Activated CD4-positive, alpha-beta T cell treated with anti-CD3 and anti-CD28 coated beads for 24 hours (primary cell): ENCODE results near the gene TAF11L10.
"Not testable (repeated sequence)": the region's sequence is repeated elsewhere in the genome, so short reads cannot be mapped to it uniquely, and the experiment has no call there.

Experiments used
- DNase-seq, 2 donors: peaks; one replicate each; pipeline ENCODE4 v3.0.0-alpha.2; 2020; ENCODE audit warnings: low read depth in 2 of 2

TAF11L10 gene

GRCh38 chr5:17597728-17598127 is at the start of gene TAF11L10:
TSS of gene TAF11L10 (minus strand) at chr5:17597828.
- DNase-seq: not testable (repeated sequence)

DNA sequence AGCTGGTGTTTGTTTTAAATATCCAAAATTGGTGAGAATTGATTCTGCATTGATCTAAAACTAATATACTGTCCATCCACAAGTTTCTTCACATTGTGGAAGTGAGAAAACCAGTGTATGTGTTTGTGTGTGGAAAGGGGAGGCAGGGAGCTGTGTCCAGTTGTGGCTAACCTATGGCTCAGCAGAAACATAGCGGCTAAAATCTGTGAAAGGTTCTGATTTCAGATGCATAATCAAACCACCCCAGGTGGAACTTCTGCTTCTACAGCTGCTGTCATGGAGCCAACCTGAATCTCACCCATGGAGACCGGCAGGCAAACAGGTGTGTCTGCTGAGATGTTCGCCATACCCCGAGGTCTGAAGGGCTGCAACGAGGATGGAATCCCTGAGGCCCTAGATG is 36.5 kb upstream of the TAF11L10 start, which contains the start of gene TAF11L14:
Gene TAF11L14, plus strand, starts transcription at position 301 of the 400 bp plus-strand sequence.
- DNase-seq: no peak

GRCh38 chr5:17631788-17632187 is 34.2 kb upstream of the TAF11L10 start, which contains the start of gene TAF11L13:
TSS of gene TAF11L13 (plus strand) at chr5:17632088.
- DNase-seq: not testable (repeated sequence)

DNA sequence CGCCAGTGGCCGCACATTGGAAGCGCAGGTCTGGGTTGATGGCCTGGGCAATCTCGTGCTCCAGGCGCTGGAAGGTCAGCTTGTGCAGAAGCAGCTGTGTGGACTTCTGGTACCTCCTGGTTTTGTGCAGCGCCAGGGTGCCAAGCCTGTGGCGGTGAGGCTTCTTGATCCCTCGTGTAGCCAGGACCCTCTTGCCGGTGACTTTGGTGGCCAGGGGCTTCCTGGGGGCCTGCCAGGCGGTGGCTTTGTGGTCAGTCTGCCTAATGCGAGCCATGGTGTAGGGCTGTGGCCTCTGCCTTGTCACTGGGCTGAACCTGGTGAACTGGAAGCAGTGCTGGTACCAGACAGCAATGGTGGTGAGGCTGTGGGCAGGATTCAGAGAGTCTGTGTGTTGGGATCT is 28.1 kb upstream of the TAF11L10 start:
- DNase-seq: no peak

DNA sequence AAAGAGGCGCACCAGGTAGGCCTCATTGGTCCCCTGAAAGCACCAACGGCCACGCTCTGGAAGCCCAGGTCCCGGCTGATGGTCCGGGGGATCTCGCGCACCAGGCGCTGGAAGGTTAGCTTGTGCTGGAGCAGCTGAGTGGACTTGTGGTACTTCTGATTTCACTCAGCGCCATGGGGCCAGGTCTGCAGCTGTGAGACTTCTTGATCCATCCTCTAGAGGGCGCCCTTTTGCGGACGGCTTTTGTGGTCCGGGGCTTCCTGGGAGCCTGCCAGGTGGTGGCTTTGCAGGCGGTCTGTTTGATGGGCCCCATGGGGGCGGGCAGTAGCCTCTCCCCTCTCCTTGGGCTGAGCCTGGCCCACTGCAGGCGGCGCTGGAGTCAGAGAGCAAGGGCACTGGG is 23.0 kb upstream of the TAF11L10 start:
- no peak for DNase-seq

- no peak for DNase-seq
Observed at GRCh38 chr5:17619354-17619753, 21.7 kb upstream of the TAF11L10 start.

GRCh38 chr5:17614872-17615605 is 17.4 kb upstream of the TAF11L10 start:
- DNase-seq: no peak

DNA sequence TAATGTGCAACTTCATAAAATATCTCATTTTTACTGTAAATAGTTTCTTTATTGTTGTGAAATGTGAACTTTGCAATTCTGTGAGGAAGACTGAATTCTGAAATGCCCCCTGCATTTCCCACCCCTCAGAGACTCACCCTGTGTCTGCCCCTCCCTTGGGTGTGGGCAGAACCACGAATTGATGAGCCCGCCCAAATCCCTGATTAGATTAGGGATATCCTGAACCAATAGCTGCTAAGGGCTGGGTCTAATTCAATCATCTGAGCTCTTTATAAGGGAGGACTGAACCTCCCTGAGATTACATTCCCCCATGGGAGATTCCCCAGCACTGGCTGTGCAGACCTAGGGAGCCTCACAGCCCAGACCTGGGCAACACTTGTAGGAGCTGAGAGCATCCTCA is 12.5 kb upstream of the TAF11L10 start, which contains the start of gene TAF11L12:
Gene TAF11L12, plus strand, starts transcription at position 301 of the 400 bp plus-strand sequence.
- DNase-seq: not testable (repeated sequence)

GRCh38 chr5:17607461-17607860 is 9.8 kb upstream of the TAF11L10 start:
- DNase-seq: not testable (repeated sequence)

DNA sequence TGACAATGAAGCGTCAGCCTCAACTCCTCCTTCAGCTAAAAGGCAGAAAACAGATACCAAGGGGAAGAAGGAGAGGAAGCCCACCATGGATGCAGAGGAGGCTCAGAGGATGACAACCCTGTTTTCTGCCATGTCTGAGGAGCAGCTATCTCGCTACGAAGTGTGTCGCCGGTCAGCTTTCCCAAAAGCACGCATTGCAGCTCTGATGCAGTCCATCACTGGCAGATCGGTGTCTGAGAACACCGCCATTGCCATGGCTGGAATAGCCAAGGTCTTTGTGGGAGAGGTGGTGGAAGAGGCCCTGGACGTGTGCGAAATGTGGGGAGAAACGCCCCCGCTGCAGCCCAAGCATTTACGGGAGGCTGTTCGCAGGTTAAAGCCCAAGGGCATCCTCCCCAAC is 7.3 kb upstream of the TAF11L10 start:
- DNase-seq: no peak

DNA sequence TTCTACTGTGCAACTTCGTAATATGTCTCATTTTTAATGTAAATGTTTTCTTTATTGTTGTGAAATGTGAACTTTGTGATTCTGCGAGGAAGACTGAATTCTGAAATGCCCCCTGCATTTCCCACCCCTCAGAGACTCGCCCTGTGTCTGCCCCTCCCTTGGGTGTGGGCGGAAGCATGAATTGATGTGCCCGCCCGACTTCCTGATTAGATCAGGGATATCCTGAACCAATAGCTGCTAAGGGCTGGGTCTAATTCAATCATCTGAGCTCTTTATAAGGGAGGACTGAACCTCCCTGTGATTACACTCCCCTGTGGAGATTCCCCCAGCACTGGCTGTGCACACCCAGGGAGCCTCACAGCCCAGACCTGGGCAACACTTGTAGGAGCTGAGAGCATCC is 6.3 kb upstream of the TAF11L10 start, which contains the start of gene TAF11L11:
Gene TAF11L11, plus strand, starts transcription at position 304 of the 400 bp plus-strand sequence.
- DNase-seq: not testable (repeated sequence)

DNA sequence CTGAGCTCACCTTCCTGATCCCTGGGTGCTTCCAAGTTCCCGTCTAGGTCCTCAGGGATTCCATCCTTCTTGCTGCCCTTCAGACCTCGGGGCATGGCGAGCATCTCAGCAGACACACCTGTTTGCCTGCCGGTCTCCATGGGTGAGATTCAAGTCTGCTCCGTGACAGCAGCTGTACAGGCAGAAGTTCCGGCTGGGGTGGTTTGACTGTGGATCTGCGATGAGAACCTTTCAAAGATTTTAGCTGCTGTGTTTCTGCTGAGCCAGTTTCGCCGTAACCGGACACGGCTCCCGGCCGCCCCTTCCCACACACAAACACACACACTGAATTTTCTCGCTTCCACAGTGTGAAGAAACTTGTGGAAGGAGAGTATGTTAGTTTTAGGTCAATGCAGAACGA is 3.4 kb downstream of the TAF11L10 start, which contains the start of gene TAF11L9:
Gene TAF11L9, minus strand, starts transcription at position 140 of the 400 bp plus-strand sequence.
- not testable (repeated sequence) for DNase-seq

- DNase-seq: not testable (repeated sequence)
Observed at GRCh38 chr5:17590860-17591259, 6.8 kb downstream of the TAF11L10 start, which contains the start of gene TAF11L8. TSS of gene TAF11L8 (minus strand) at chr5:17590960.

- DNase-seq: not testable (repeated sequence)
Observed at GRCh38 chr5:17585658-17586057, 12.0 kb downstream of the TAF11L10 start, which contains the start of gene TAF11L7. TSS of gene TAF11L7 (minus strand) at chr5:17585758.
